OCI-LY7 (cell line): ENCODE measurements around the gene PLPPR5. TPM values are rescaled to one million over a fixed set of nuclear protein-coding genes. Genes with fewer than 3 reads are reported as not detected.

ENCODE experiments used
- BruUV-seq: library from RNA; stranded (reverse); fragments of 400-500 nt; replicated peaks from 2 replicates; lab custom pipeline; 2021; lab: Mats Ljungman, UMichigan
- CTCF ChIA-PET: fragments of 300-600 bp; sonication (Branson Sonifier 250); formaldehyde crosslinking; loops from one replicate; lab custom pipeline; 2022; ENCODE audit warnings: antibody characterized with exemption; ENCODE audit not compliant: unreplicated experiment; lab: Charles Lee
- POLR2A ChIA-PET: fragments of 300-600 bp; sonication (Branson Sonifier 250); formaldehyde crosslinking; loops from one replicate; lab custom pipeline; 2022; ENCODE audit warnings: antibody characterized with exemption; lab: Charles Lee
- DNase-seq: peaks from one replicate; pipeline ENCODE4 v3.0.0-alpha.2; 2015; ENCODE audit warnings: low spot score
- H2AFZ ChIP-seq: fragments of 200-600 bp; sonication (generic), shearing (Covaris generic); 2 replicates; pipeline ENCODE4 v1.6.1; 2014; ENCODE audit warnings: mild to moderate bottlenecking, antibody characterized with exemption, low read length, moderate library complexity
- H3K27ac ChIP-seq: fragments of 200-600 bp; sonication (generic); 2 replicates; pipeline ENCODE4 v1.5.1; 2014; ENCODE audit warnings: mixed run types, low read depth, mild to moderate bottlenecking, moderate library complexity, low read length, inconsistent platforms; ENCODE audit not compliant: poor library complexity, severe bottlenecking
- H3K36me3 ChIP-seq: fragments of 200-600 bp; sonication (generic); 2 replicates; pipeline ENCODE4 v1.6.1; 2014; ENCODE audit warnings: mild to moderate bottlenecking, antibody characterized with exemption, low read length, moderate library complexity, mixed read lengths; ENCODE audit not compliant: insufficient read depth
- H3K4me1 ChIP-seq: fragments of 200-600 bp; sonication (generic); 2 replicates; pipeline ENCODE4 v1.5.1; 2014; ENCODE audit warnings: mild to moderate bottlenecking, low read length; ENCODE audit not compliant: insufficient read depth, poor library complexity, severe bottlenecking
- H3K4me2 ChIP-seq: fragments of 200-600 bp; sonication (generic); 2 replicates; pipeline ENCODE4 v1.6.1; 2014; ENCODE audit warnings: mild to moderate bottlenecking, low read length
- H3K4me3 ChIP-seq: fragments of 200-600 bp; sonication (generic); 2 replicates; pipeline ENCODE4 v1.5.1; 2014; ENCODE audit warnings: mild to moderate bottlenecking, low read depth, low read length; ENCODE audit not compliant: poor library complexity, severe bottlenecking
- H3K79me2 ChIP-seq: fragments of 200-600 bp; sonication (generic); 2 replicates; pipeline ENCODE4 v1.6.1; 2016; ENCODE audit warnings: low read depth, mild to moderate bottlenecking, low read length, moderate library complexity, mixed read lengths; ENCODE audit not compliant: insufficient read depth
- H3K9me2 ChIP-seq: fragments of 200-600 bp; sonication (generic); 2 replicates; pipeline ENCODE4 v1.6.1; 2016; ENCODE audit warnings: mild to moderate bottlenecking, low read length, mixed read lengths; ENCODE audit not compliant: insufficient read depth
- H3K9me3 ChIP-seq: fragments of 200-600 bp; sonication (generic); 2 replicates; pipeline ENCODE4 v1.6.1; 2014; ENCODE audit warnings: mild to moderate bottlenecking, mixed run types, low read length, mixed read lengths
- H4K20me1 ChIP-seq: fragments of 200-600 bp; sonication (generic); 2 replicates; pipeline ENCODE4 v1.6.1; 2014; ENCODE audit warnings: mild to moderate bottlenecking, antibody characterized with exemption, low read length, moderate library complexity, mixed read lengths; ENCODE audit not compliant: insufficient read depth
- CTCF ChIP-seq: fragments of 200-600 bp; sonication (generic); conservative IDR thresholded peaks from 2 replicates; pipeline ENCODE4 v1.5.1; 2014; ENCODE audit warnings: mild to moderate bottlenecking, antibody characterized with exemption, low read length, moderate library complexity, mixed read lengths
- EZH2phosphoT487 ChIP-seq: fragments of 200-600 bp; sonication (generic); IDR thresholded peaks from 2 replicates; pipeline ENCODE4 v1.6.1; 2018; ENCODE audit warnings: low read depth, borderline replicate concordance, mild to moderate bottlenecking, mixed run types, antibody characterized with exemption, low read length, moderate library complexity, mixed read lengths
- intact Hi-C: fragments of 100-400 bp; cut with micrococcal nuclease; formaldehyde crosslinking; loops from one replicate; pipeline ENCODE4 v1.10.0; 2022; ENCODE audit not compliant: unreplicated experiment
- total RNA-seq, 2 experiments: library from RNA; depleted of rRNA in 1 of 2; stranded (reverse); fragments of >200 nt in 1 of 2; shearing (Covaris generic) in 1 of 2; gene quantifications; 2 replicates each; pipeline ENCODE4 v1.2.3, GENCODE V29; 2014 to 2022

Gene PLPPR5
- total RNA-seq, 2 experiments from 2014 or later = not detected

GRCh38 chr1:98949621-98950020, 55.0 kb downstream of the PLPPR5 start:
- no peak for TF ChIP-seq EZH2phosphoT487
- TF ChIP-seq CTCF = no peak
- intact Hi-C loops = loop anchor here (10.0 kb wide), 1 partner anchor 155 kb away; no protein-coding TSS in a partner anchor
- Histone ChIP-seq H2AFZ (no peak overlapping the region), H3K27ac (no peak overlapping the region), H4K20me1 (no peaks in the 10 kb centered on the region), H3K9me2 (no peaks in the 10 kb centered on the region), H3K4me2 (no peak overlapping the region), H3K9me3 (no peaks in the 10 kb centered on the region), H3K4me1 (no peaks in the 10 kb centered on the region), H3K79me2 (no peaks in the 10 kb centered on the region), H3K36me3 (no peaks in the 10 kb centered on the region), H3K4me3 (no peak overlapping the region)
- no peak for DNase-seq
- BruUV-seq = no TSS peak
- ChIA-PET CTCF (no interaction called here), POLR2A (no interaction called here)

GRCh38 chr1:98949166-98949565, 55.5 kb downstream of the PLPPR5 start:
- H3K9me3 ChIP-seq = no peaks in the 10 kb centered on the region
- no TSS peak for BruUV-seq

More at GRCh38 chr1:98949166-98949565, 55.5 kb downstream of the PLPPR5 start:
- Histone ChIP-seq H3K4me2 (no peak overlapping the region), H3K27ac (no peak overlapping the region), H3K79me2 (no peaks in the 10 kb centered on the region), H3K4me1 (no peaks in the 10 kb centered on the region), H2AFZ (no peak overlapping the region), H3K9me2 (no peaks in the 10 kb centered on the region), H4K20me1 (no peaks in the 10 kb centered on the region), H3K36me3 (no peaks in the 10 kb centered on the region), H3K4me3 (no peak overlapping the region)
- TF ChIP-seq CTCF = no peak
- TF ChIP-seq EZH2phosphoT487 = no peak
- intact Hi-C loops = no loop called here
- DNase-seq = no peak
- ChIA-PET POLR2A (no interaction called here), CTCF (no interaction called here)
